GM19324 (cell line): ENCODE data around the gene INPP5D.
"Not testable (repeated sequence)": the region's sequence is repeated elsewhere in the genome, so short reads cannot be mapped to it uniquely, and the experiment has no call there.

ENCODE experiments used
- ATAC-seq: cut with Tn5 transposase; IDR thresholded peaks from one replicate; pipeline ENCODE4 v1.9.1; 2021; ENCODE audit warnings: mild to moderate bottlenecking, moderate library complexity; ENCODE audit not compliant: unreplicated experiment, low FRiP score

Gene INPP5D

GRCh38 chr2:233059797-233060500 is at the start of gene INPP5D:
Gene INPP5D (plus strand): TSS chr2:233060342. CDS start chr2:233060479, 137 bp downstream.
- ATAC-seq: peak; percentile 35

- ATAC-seq: no peak
Measured at GRCh38 chr2:233010569-233011267, 49.4 kb upstream of the INPP5D start.

- ATAC-seq: no peak
Measured at GRCh38 chr2:233011268-233011650, 48.9 kb upstream of the INPP5D start.

GRCh38 chr2:233011702-233012131 is 48.4 kb upstream of the INPP5D start:
- ATAC-seq: no peak

GRCh38 chr2:233012301-233012971 is 47.7 kb upstream of the INPP5D start:
- ATAC-seq: no peak

- no peak for ATAC-seq
Measured at GRCh38 chr2:233013027-233013461, 47.1 kb upstream of the INPP5D start, which contains the start of gene NGEF. Gene NGEF (minus strand): TSS chr2:233013256. CDS start chr2:232974890, 38,366 bp downstream.

- no peak for ATAC-seq
Measured at GRCh38 chr2:233013650-233014049, 46.5 kb upstream of the INPP5D start.

- ATAC-seq: no peak
Measured at GRCh38 chr2:233015019-233015645, 45.0 kb upstream of the INPP5D start.

GRCh38 chr2:233017947-233018346 is 42.2 kb upstream of the INPP5D start:
- ATAC-seq: no peak

- not testable (repeated sequence) for ATAC-seq
Measured at GRCh38 chr2:233019610-233020009, 40.5 kb upstream of the INPP5D start.

- no peak for ATAC-seq
Measured at GRCh38 chr2:233020454-233020853, 39.7 kb upstream of the INPP5D start.

- no peak for ATAC-seq
Measured at GRCh38 chr2:233021771-233022170, 38.4 kb upstream of the INPP5D start.

- no peak for ATAC-seq
Measured at GRCh38 chr2:233022561-233022960, 37.6 kb upstream of the INPP5D start.

- ATAC-seq: no peak
Measured at GRCh38 chr2:233023007-233023760, 37.0 kb upstream of the INPP5D start.

GRCh38 chr2:233023761-233024410 is 36.3 kb upstream of the INPP5D start:
- ATAC-seq: no peak

- ATAC-seq: no peak
Measured at GRCh38 chr2:233025706-233026105, 34.4 kb upstream of the INPP5D start.

- ATAC-seq: no peak
Measured at GRCh38 chr2:233026198-233026813, 33.8 kb upstream of the INPP5D start.

GRCh38 chr2:233029321-233029720 is 30.8 kb upstream of the INPP5D start:
- no peak for ATAC-seq
